Measurements from ENCODE around the gene TANC2. TPM values are rescaled to one million over a fixed set of nuclear protein-coding genes. Genes with fewer than 3 reads are reported as not detected.

TANC2 gene
- total and polyA plus RNA-seq, 12 donors, result 1.5 to 50.7 (median 13.3) TPM

- no peak for DNase-seq
- intact Hi-C loops (cut with DNase I), result no loop called here
- no peaks in the 10 kb centered on the region for H3K4me1 ChIP-seq (replicated peaks in 1 of 2)
- no peaks in the 10 kb centered on the region for H3K9me3 ChIP-seq (replicated peaks in 1 of 3)
- no peak for TF ChIP-seq POLR2A (IDR thresholded peaks at IDR 0.05)
- no peak for TF ChIP-seq CTCF (IDR thresholded peaks at IDR 0.05)
- no peaks in the 10 kb centered on the region for H3K27me3 ChIP-seq
- no peaks in the 10 kb centered on the region for H3K36me3 ChIP-seq (replicated peaks in 1 of 2)
- no peak overlapping the region for H3K27ac ChIP-seq
- 89 to 100% (median 93%) methylated on average over 1 of the region's 1 CpG for WGBS, 4 donors
- no peak overlapping the region for H3K4me3 ChIP-seq
Measured at GRCh38 chr17:62948370-62948769, 17.7 kb upstream of the TANC2 start.

GRCh38 chr17:62949036-62949435 is 17.0 kb upstream of the TANC2 start:
- WGBS, 4 donors, result 60 to 94% (median 61%) methylated on average over 3 of the region's 3 CpGs
- no peak for DNase-seq
- Histone ChIP-seq H3K9me3 (replicated peaks in 1 of 3) (no peaks in the 10 kb centered on the region), H3K4me1 (replicated peaks in 1 of 2) (no peaks in the 10 kb centered on the region), H3K27ac (no peak overlapping the region), H3K27me3 (no peaks in the 10 kb centered on the region), H3K36me3 (replicated peaks in 1 of 2) (no peaks in the 10 kb centered on the region), H3K4me3 (no peak overlapping the region)
- TF ChIP-seq POLR2A (IDR thresholded peaks at IDR 0.05) (no peak), CTCF (IDR thresholded peaks at IDR 0.05) (no peak)
- intact Hi-C loops (cut with DNase I), result no loop called here

GRCh38 chr17:62950067-62950466 is 16.0 kb upstream of the TANC2 start:
- Histone ChIP-seq H3K27ac (no peak overlapping the region), H3K36me3 (replicated peaks in 1 of 2) (no peaks in the 10 kb centered on the region), H3K4me1 (replicated peaks in 1 of 2) (no peaks in the 10 kb centered on the region), H3K9me3 (replicated peaks in 1 of 3) (no peaks in the 10 kb centered on the region), H3K27me3 (no peaks in the 10 kb centered on the region), H3K4me3 (no peak overlapping the region)
- WGBS, 4 donors, result 19 to 33% (median 24%) methylated on average over 1 of the region's 1 CpG
- no peak for TF ChIP-seq POLR2A (IDR thresholded peaks at IDR 0.05)
- DNase-seq, result peak in 5 of 7 donors; percentile 18 to 41 (median 24)
- intact Hi-C loops (cut with DNase I), result no loop called here

GRCh38 chr17:62955841-62956352 is 10.1 kb upstream of the TANC2 start:
- intact Hi-C loops (cut with DNase I), result no loop called here
- no peak overlapping the region for H3K27ac ChIP-seq
- 84 to 92% (median 87%) methylated on average over 4 of the region's 4 CpGs for WGBS, 4 donors
- no peaks in the 10 kb centered on the region for H3K4me1 ChIP-seq (replicated peaks in 1 of 2)
- no peaks in the 10 kb centered on the region for H3K36me3 ChIP-seq (replicated peaks in 1 of 2)
- no peaks in the 10 kb centered on the region for H3K27me3 ChIP-seq
- no peak for DNase-seq
- H3K9me3 ChIP-seq (replicated peaks in 1 of 3), result no peaks in the 10 kb centered on the region
- no peak overlapping the region for H3K4me3 ChIP-seq
- TF ChIP-seq CTCF (IDR thresholded peaks at IDR 0.05), result no peak
- no peak for TF ChIP-seq POLR2A (IDR thresholded peaks at IDR 0.05)

GRCh38 chr17:62963296-62963695 is 2.7 kb upstream of the TANC2 start:
- DNase-seq, result peak in 4 of 7 donors; percentile 27 to 43 (median 38)
- no peaks in the 10 kb centered on the region for H3K27me3 ChIP-seq
- 42 to 59% (median 46%) methylated on average over 3 of the region's 3 CpGs for WGBS, 4 donors
- H3K4me1 ChIP-seq (replicated peaks in 1 of 2), result peaks cover 13 to 18% of the 10 kb centered on the region in 2 donors
- no peak overlapping the region for H3K4me3 ChIP-seq
- no peak for TF ChIP-seq POLR2A (IDR thresholded peaks at IDR 0.05)
- TF ChIP-seq CTCF (IDR thresholded peaks at IDR 0.05), result no peak
- no peak overlapping the region for H3K27ac ChIP-seq
- no peaks in the 10 kb centered on the region for H3K36me3 ChIP-seq (replicated peaks in 1 of 2)
- intact Hi-C loops (cut with DNase I), result no loop called here
- no peaks in the 10 kb centered on the region for H3K9me3 ChIP-seq (replicated peaks in 1 of 3)

Measured in adrenal gland (tissue), 12 donors.